AG04449 (cell line): ENCODE results near the gene PDE6A.

Experiments
- CTCF ChIA-PET: fragments of 350-600 bp; formaldehyde crosslinking; extraction: SDS; loops from one replicate; lab custom pipeline; 2021; ENCODE audit warnings: antibody characterized with exemption; lab: Yijun Ruan, JAX
- POLR2A ChIA-PET: fragments of 400-600, 350-600 bp; formaldehyde crosslinking; extraction: SDS; loops from one replicate; lab custom pipeline; 2020; ENCODE audit warnings: antibody characterized with exemption, inconsistent platforms; lab: Yijun Ruan, JAX
- DNase-seq: peaks from one replicate; pipeline ENCODE4 v3.0.0-alpha.2; 2010; ENCODE audit warnings: low read depth, low spot score
- H3K4me3 ChIP-seq: 2 replicates; pipeline ENCODE4 v1.5.1; 2011; ENCODE audit warnings: low read depth, mild to moderate bottlenecking, control low read depth, low read length
- CTCF ChIP-seq: IDR thresholded peaks from one replicate; pipeline ENCODE4 v1.5.1; 2011; ENCODE audit warnings: mild to moderate bottlenecking, moderate library complexity, low read length, control low read depth, inconsistent platforms; ENCODE audit not compliant: insufficient read depth; ENCODE audit errors: missing control alignments

Gene PDE6A

GRCh38 chr5:149849966-149850910 lies 94.4 kb downstream of the PDE6A start:
- CTCF ChIA-PET: interaction anchor here (1.1 to 16.8 kb wide), 9 partner anchors 15 to 212 kb away, joined by 3 to 568 read pairs (median 59); partner anchors contain the start of gene SLC26A2
- TF ChIP-seq CTCF: no peak
- DNase-seq: no peak
- no peak overlapping the region for H3K4me3 ChIP-seq
- POLR2A ChIA-PET: no interaction called here

GRCh38 chr5:149849280-149849965 lies 95.2 kb downstream of the PDE6A start:
- no peak overlapping the region for H3K4me3 ChIP-seq

GRCh38 chr5:149847611-149848010 lies 97.0 kb downstream of the PDE6A start:
- POLR2A ChIA-PET: no interaction called here
- TF ChIP-seq CTCF: no peak
- no peak for DNase-seq
- H3K4me3 ChIP-seq: no peak overlapping the region
- CTCF ChIA-PET: interaction anchor here (0.7 to 16.8 kb wide), 9 partner anchors 12 to 238 kb away, joined by 3 to 568 read pairs (median 10); partner anchors contain the start of gene SLC26A2

More at GRCh38 chr5:149849280-149849965, 95.2 kb downstream of the PDE6A start:
- DNase-seq: no peak
- TF ChIP-seq CTCF: no peak
- CTCF ChIA-PET: interaction anchor here (0.6 to 16.8 kb wide), 7 partner anchors 14 to 211 kb away, joined by 3 to 568 read pairs (median 26); no protein-coding TSS in a partner anchor
- POLR2A ChIA-PET: no interaction called here

GRCh38 chr5:149846021-149846420 lies 98.6 kb downstream of the PDE6A start:
- no peak overlapping the region for H3K4me3 ChIP-seq
- ChIA-PET CTCF (interaction anchor here (1.0 to 22.4 kb wide), 6 partner anchors 4 to 148 kb away, joined by 3 to 568 read pairs (median 132); no protein-coding TSS in a partner anchor), POLR2A (no interaction called here)
- TF ChIP-seq CTCF: no peak
- no peak for DNase-seq

GRCh38 chr5:149845601-149846000 lies 99.0 kb downstream of the PDE6A start:
- TF ChIP-seq CTCF: no peak
- no peak overlapping the region for H3K4me3 ChIP-seq
- ChIA-PET POLR2A (no interaction called here), CTCF (interaction anchor here (1.0 to 22.4 kb wide), 5 partner anchors 5 to 148 kb away, joined by 3 to 568 read pairs (median 244); no protein-coding TSS in a partner anchor)
- no peak for DNase-seq
